NCI-H187 (cell line): ENCODE measurements around the gene CDC42EP1.

Experiments used
- DNase-seq, 2 experiments: peaks; one replicate each; lab custom pipeline; 2025; lab: John Stamatoyannopoulos, UW

Gene CDC42EP1

DNA sequence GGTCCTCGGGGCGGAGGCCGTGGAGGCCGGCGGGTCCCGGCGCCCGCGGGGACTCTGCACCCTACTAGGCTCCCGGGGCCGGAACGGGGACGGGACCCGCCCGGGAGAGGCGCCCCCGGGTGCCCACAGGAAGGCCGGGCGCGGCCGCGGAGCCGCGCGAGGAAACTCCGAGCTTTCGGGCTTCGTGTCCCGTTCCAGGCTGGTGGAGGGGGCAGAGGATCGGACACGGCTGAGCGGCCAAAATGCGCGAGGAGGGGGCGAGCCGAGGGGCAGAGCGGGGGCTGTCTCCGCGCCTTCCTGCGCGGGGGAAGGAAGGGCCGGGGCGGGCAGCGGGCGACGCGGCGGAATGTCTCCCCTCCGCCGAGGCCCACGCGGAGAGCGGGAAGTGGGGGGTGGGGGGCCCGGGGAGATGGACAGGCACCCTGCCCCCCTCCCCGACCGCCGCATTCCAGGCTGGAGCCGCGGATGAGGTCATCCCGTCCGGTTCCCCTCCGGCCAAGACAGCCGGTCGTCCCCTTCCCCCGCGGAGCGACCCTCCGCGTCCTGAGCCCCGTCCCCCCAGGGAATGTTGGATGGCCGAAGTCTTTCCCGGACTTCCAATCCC lies 430 bp downstream of the CDC42EP1 start:
- no peak for DNase-seq

GRCh38 chr22:37561212-37562048 lies 1.1 kb downstream of the CDC42EP1 start:
- no peak for DNase-seq

GRCh38 chr22:37562049-37562875 lies 2.0 kb downstream of the CDC42EP1 start:
- DNase-seq = no peak

- DNase-seq = no peak
Observed at GRCh38 chr22:37563153-37564081, 3.1 kb downstream of the CDC42EP1 start.

DNA sequence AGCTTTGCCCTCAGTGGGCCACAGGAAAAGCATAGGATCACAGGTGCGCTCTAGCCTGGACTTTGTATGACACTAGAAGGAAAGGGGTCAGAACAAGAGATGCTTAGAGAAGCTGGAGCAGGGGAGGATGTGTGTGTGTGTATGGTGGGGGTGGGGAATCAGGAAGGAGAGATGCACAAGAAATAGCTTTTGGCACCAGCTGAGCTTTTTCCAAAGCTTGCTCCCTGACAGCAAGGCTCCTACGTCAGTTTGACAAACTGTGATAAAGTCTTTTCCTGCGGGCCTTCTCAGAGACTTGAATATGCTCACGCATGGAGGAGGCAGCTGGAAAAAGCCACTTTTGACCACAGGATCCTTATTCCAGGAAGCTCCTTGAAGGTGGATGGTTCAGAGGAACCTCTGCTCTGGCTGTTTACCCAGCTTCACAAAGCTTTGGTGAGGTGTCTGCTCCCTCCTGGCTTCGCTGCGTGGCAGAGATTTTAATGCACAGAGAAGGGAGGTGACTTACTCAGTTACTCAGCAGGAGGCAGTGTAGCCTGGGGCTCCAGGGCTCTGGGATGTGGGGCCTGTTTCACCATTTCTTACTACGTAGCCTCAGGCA lies 3.9 kb downstream of the CDC42EP1 start:
- no peak for DNase-seq

DNA sequence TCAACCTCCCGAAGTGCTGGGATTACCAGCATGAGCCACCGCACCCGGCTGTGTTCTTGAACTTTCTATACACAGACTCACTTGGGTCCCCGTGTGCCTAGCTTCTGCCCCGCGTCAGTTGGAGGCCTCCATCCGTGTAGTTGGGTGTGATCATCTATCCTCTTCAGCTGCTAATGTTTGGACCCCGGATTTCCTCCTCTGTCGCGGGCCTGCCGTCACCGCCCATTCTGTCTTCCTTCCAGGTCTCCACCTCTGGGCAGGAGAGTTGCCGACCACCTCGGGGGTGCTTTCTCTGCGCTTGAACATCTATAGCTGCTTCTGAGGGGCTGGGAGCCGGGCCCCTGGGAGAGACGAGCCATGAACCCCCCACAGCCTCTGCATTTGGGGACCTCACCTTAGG lies 5.5 kb downstream of the CDC42EP1 start:
- no peak for DNase-seq

GRCh38 chr22:37566329-37566837 lies 6.1 kb downstream of the CDC42EP1 start:
- DNase-seq = no peak

- DNase-seq = peak in 1 of 2 experiments; percentile 9
Observed at GRCh38 chr22:37566903-37567798, 6.9 kb downstream of the CDC42EP1 start.

GRCh38 chr22:37568012-37568411 lies 7.7 kb downstream of the CDC42EP1 start:
- no peak for DNase-seq

DNA sequence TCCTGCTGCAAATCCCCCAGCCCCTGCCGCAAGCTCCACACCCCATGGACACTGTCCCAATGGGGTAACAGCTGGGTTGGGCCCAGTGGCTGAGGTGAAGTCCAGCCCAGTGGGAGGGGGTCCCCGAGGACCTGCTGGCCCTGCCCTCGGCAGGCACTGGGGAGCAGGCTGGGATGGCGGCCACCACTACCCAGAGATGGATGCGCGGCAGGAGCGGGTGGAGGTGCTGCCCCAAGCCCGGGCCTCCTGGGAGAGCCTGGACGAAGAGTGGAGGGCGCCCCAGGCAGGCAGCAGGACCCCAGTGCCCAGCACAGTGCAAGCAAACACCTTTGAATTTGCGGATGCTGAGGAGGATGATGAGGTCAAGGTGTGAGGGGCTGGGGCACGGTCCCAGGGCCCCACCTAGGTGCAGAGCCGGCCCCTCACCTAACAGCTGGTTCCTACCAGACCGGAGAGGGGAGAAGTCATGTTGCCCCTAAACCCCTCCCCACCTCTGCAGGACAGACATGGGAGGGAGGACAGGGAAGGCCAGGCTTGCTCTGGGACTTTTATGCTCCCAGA lies 8.2 kb downstream of the CDC42EP1 start:
- DNase-seq = no peak

DNA sequence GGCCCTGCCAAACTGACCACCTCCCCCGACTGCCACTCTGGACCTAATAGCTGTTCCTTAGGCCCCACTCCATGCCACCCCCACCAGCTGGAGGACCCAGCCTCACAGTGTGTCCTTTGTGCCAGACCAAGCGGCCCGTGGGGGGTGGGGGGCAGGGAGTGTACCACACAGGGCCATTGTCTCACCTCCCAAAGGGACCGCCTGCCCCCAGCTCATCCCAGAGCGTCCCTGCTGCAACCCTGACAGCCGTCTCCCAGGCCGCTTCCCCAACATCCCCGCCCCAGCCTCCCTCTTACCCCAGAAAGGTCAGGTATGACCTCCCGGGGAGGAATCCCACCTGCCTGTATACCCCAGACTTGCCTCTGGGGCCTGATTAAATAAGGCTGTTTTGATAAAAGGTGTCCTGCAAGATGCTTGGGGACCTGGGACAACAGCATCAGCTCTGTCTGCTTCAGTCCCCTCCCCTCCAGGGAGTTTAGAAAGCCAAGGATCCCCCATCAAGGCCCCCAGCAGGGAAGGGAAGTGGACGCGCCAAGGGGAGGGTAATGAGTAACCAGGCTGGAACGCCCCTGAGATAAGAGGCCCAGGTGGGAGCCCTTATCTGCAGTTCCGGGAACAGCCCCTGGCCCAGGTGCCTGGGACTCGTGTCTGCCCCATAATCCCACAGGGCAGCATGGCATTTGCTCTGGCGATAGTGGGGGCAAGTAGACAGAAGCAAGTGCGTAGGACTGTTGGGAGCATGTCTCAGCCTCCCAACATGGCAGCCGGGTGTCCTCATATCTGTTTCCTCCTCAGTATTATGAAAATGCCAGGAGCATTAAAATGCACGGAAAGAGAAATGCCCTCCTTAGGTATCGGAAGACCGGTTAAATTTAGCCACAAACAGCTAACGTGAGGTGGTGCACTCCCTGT lies 9.0 kb downstream of the CDC42EP1 start:
- no peak for DNase-seq

DNA sequence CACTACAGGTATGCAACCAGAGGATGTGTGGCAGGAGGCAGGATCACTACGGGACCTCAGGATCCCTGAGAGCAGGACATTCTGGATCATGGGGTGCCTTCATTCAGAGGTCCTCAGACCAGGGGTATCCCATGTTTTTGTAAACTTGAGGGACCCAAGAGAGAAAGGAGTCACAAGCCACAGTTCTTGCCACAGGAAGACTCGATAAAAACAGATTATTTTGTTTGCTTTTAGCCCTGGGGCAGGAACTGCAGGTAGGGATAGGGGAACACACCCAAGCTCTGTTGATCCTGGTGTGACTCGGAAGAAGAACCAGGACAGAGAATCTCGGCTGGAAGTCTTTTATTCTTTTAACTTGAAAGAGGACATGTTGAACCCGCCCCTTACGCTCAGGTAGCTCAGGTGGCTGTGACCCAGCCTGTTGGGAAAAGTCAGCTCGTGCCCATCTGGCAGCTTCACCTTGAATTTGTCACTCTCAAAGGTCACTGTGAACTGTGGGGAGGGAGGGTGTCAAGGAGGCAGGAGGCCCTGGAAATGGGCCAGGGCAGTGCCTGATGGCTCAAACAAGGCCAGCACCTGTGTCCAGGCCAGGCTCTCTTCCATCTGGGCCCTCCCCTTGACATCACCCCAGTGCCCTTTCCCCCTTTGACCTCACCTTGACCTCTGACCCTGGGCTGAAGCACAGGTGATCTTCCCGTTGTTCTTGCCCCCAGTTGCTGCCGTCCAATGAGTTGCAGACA lies 9.8 kb downstream of the CDC42EP1 start:
- no peak for DNase-seq

- DNase-seq = no peak
Observed at GRCh38 chr22:37570661-37570976, 10.3 kb downstream of the CDC42EP1 start.

DNA sequence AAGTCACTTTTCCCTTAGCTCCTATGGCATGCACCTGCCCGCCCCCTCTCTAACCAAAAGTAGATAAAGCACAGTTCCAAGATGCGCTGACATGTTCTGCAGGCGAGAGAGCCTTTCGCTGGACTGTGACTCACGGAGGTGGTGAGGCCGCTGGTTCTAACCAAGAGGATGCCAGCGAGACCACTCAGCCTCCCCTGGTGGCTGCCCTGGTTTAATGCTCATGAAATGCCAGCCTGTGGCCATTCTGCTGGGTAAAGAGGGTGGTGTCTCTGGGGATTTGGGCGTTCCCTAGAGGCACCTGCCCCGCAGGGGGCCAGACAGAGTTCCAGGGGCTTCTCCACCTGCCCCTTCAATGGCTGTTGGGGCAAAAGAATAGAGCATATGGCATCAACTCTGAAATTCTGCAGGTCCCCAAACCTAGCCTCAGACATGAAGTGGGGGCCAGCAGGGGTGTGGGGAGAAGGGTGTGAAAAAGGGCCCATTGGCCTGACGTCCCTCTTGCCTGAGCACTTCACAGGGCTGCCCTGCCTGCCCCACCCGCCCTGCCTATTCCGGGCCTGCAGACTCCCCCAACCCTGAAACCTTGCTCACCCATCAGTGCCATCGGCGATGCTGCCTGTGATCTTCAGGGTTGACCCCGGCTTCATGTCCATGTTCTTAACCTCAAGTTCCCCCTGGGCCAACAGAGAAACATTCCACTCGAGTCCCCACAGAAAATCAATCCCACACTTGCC lies 11.1 kb downstream of the CDC42EP1 start:
- no peak for DNase-seq

DNA sequence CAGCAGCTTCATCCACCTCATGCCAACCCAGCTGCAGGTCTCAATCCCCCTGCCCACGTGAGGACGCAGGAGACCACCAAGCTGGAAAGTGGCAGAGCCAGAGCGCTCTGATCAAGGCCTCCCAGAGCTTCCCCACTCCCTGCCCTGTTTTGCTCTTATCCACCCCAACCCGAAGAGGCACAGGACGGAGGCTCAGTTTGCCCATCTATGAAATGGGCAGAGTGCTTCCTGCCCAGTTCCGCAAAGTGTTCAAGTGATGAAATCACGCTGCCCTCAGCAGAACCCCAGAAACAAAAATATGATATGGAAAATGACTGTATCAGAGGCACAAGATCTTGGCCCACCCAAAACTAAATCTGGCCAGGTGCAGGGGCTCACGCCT lies 11.7 kb downstream of the CDC42EP1 start:
- no peak for DNase-seq

GRCh38 chr22:37575490-37576003 lies 15.3 kb downstream of the CDC42EP1 start:
- no peak for DNase-seq

DNA sequence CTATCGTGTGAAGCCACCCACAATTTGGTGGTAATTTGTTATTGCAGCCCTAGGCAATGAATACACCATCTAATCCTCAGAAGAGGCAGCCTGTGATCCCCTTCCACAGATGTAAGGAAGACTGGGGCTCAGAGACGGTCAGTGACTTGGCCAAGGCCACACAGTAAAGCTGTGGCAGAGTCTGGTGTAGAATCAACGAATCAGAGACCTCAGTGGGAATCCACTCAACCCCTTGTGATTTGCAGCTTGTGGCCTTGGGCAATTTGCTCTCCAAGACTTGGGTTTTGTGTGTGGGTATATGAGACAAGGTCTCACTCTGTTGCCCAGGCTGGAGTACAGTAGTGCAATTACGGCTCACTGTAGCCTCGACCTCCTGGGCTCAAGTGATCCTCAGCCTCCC lies 17.7 kb downstream of the CDC42EP1 start:
- no peak for DNase-seq
